ENCODE results near the gene OR2V1.
"Not testable (repeated sequence)": the region's sequence is repeated elsewhere in the genome, so short reads cannot be mapped to it uniquely, and the experiment has no call there.

DNA sequence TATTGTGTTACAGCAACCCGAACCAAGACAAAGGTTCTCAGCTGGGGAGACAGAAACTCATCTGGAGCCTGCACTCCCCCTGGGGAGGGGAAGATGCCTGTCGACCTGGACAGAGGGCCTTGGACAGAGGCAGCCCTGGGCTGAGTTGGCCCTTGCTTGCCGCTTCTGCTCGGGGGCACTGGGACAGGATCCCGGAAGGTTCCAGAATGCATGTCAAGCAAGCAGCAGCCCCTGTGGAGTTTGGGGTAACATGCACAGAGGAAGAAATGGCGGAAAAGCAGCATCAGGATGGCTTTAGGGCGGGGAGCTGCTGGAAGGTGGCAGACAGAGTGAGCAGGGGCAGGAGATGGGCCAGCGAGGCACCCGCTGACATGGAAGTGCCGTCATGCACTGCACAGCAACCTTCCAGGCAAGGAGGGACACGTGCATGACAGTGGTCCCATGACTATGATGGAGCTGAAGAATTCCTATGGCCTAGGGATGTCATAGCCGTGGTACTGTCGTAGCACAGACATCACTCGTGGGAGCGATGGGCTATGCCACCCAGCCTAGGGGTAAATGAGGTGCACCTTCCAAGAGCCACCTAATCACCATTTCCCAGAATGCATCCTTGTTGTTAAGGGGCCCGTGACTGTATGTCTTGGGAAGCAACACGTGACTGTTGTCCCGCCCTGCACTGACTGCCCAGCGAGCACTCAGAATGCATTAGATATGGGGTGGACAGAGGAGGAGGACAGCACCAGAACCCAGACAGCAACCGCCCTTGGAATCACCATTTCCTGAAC lies 26.2 kb downstream of the OR2V1 start:
- TF ChIP-seq, protein P1, sequence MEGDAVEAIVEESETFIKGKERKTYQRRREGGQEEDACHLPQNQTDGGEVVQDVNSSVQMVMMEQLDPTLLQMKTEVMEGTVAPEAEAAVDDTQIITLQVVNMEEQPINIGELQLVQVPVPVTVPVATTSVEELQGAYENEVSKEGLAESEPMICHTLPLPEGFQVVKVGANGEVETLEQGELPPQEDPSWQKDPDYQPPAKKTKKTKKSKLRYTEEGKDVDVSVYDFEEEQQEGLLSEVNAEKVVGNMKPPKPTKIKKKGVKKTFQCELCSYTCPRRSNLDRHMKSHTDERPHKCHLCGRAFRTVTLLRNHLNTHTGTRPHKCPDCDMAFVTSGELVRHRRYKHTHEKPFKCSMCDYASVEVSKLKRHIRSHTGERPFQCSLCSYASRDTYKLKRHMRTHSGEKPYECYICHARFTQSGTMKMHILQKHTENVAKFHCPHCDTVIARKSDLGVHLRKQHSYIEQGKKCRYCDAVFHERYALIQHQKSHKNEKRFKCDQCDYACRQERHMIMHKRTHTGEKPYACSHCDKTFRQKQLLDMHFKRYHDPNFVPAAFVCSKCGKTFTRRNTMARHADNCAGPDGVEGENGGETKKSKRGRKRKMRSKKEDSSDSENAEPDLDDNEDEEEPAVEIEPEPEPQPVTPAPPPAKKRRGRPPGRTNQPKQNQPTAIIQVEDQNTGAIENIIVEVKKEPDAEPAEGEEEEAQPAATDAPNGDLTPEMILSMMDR (conservative IDR thresholded peaks at IDR 0.05; ENCODE audit: low read depth in 2 of 2), result not testable (repeated sequence)
- TF ChIP-seq JUNB (IDR thresholded peaks at IDR 0.05; ENCODE audit: unreplicated experiment); EZH2 (IDR thresholded peaks at IDR 0.05; ENCODE audit: low read depth, unreplicated experiment); POLR2AphosphoS5 (IDR thresholded peaks at IDR 0.05; ENCODE audit: low read depth); EZH2phosphoT487 (IDR thresholded peaks at IDR 0.05; ENCODE audit: unreplicated experiment); CREB1 (CRISPR knock-in tag; IDR thresholded peaks at IDR 0.05; ENCODE audit: low read depth): not testable (repeated sequence)
- TF ChIP-seq, protein P2, sequence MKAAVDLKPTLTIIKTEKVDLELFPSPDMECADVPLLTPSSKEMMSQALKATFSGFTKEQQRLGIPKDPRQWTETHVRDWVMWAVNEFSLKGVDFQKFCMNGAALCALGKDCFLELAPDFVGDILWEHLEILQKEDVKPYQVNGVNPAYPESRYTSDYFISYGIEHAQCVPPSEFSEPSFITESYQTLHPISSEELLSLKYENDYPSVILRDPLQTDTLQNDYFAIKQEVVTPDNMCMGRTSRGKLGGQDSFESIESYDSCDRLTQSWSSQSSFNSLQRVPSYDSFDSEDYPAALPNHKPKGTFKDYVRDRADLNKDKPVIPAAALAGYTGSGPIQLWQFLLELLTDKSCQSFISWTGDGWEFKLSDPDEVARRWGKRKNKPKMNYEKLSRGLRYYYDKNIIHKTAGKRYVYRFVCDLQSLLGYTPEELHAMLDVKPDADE (IDR thresholded peaks at IDR 0.05), result not testable (repeated sequence)
- TF ChIP-seq, protein P3, sequence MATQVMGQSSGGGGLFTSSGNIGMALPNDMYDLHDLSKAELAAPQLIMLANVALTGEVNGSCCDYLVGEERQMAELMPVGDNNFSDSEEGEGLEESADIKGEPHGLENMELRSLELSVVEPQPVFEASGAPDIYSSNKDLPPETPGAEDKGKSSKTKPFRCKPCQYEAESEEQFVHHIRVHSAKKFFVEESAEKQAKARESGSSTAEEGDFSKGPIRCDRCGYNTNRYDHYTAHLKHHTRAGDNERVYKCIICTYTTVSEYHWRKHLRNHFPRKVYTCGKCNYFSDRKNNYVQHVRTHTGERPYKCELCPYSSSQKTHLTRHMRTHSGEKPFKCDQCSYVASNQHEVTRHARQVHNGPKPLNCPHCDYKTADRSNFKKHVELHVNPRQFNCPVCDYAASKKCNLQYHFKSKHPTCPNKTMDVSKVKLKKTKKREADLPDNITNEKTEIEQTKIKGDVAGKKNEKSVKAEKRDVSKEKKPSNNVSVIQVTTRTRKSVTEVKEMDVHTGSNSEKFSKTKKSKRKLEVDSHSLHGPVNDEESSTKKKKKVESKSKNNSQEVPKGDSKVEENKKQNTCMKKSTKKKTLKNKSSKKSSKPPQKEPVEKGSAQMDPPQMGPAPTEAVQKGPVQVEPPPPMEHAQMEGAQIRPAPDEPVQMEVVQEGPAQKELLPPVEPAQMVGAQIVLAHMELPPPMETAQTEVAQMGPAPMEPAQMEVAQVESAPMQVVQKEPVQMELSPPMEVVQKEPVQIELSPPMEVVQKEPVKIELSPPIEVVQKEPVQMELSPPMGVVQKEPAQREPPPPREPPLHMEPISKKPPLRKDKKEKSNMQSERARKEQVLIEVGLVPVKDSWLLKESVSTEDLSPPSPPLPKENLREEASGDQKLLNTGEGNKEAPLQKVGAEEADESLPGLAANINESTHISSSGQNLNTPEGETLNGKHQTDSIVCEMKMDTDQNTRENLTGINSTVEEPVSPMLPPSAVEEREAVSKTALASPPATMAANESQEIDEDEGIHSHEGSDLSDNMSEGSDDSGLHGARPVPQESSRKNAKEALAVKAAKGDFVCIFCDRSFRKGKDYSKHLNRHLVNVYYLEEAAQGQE (IDR thresholded peaks at IDR 0.05; ENCODE audit: unreplicated experiment), result not testable (repeated sequence)
